HT1080 (cell line): ENCODE measurements around the gene GNG10. TPM values are rescaled to one million over a fixed set of nuclear protein-coding genes. Genes with fewer than 3 reads are reported as not detected.
A peak's percentile ranks its signal among the peaks of the same experiment; 100 is the strongest.
"Not testable (repeated sequence)": the region's sequence is repeated elsewhere in the genome, so short reads cannot be mapped to it uniquely, and the experiment has no call there.

Experiments
- DNase-seq: peaks from one replicate; pipeline ENCODE4 v3.0.0-alpha.2; 2015; ENCODE audit warnings: low read depth
- total RNA-seq: library from RNA; depleted of rRNA; stranded (reverse); fragments of >200 nt; shearing (Covaris generic); gene quantifications from 2 replicates; pipeline ENCODE4 v1.2.3, GENCODE V29; 2014

GNG10 gene
- total RNA-seq, 1 experiment from 2014 or later = 72.0 TPM

GRCh38 chr9:111649016-111649415 is 12.4 kb upstream of the GNG10 start:
- no peak for DNase-seq

- no peak for DNase-seq
Measured at GRCh38 chr9:111657051-111657450, 4.4 kb upstream of the GNG10 start.

- no peak for DNase-seq
Measured at GRCh38 chr9:111658943-111659342, 2.5 kb upstream of the GNG10 start.

GRCh38 chr9:111659691-111660090 is 1.7 kb upstream of the GNG10 start:
- no peak for DNase-seq

- peak; percentile 25 for DNase-seq
Measured at GRCh38 chr9:111661802-111662521, 557 bp downstream of the GNG10 start.

GRCh38 chr9:111662576-111663300 is 1.3 kb downstream of the GNG10 start:
- DNase-seq = peak; percentile 3

- no peak for DNase-seq
Measured at GRCh38 chr9:111663301-111663823, 2.0 kb downstream of the GNG10 start.

GRCh38 chr9:111668026-111668573 is 6.7 kb downstream of the GNG10 start:
- no peak for DNase-seq

GRCh38 chr9:111668601-111669000 is 7.2 kb downstream of the GNG10 start:
- not testable (repeated sequence) for DNase-seq

- DNase-seq = no peak
Measured at GRCh38 chr9:111674319-111674718, 12.9 kb downstream of the GNG10 start.

GRCh38 chr9:111676116-111676515 is 14.7 kb downstream of the GNG10 start:
- DNase-seq = no peak

- no peak for DNase-seq
Measured at GRCh38 chr9:111678293-111678692, 16.9 kb downstream of the GNG10 start.

GRCh38 chr9:111679199-111679598 is 17.8 kb downstream of the GNG10 start:
- no peak for DNase-seq

GRCh38 chr9:111683392-111683791 is 22.0 kb downstream of the GNG10 start:
- no peak for DNase-seq

- DNase-seq = peak; percentile 40
Measured at GRCh38 chr9:111691672-111692329, 30.4 kb downstream of the GNG10 start.

GRCh38 chr9:111696796-111697195 is 35.4 kb downstream of the GNG10 start:
- no peak for DNase-seq

GRCh38 chr9:111700776-111701175 is 39.4 kb downstream of the GNG10 start:
- no peak for DNase-seq

GRCh38 chr9:111704503-111704902 is 43.1 kb downstream of the GNG10 start:
- no peak for DNase-seq

- no peak for DNase-seq
Measured at GRCh38 chr9:111711548-111711947, 50.1 kb downstream of the GNG10 start.

GRCh38 chr9:111712369-111712768 is 51.0 kb downstream of the GNG10 start:
- no peak for DNase-seq

GRCh38 chr9:111715471-111715870 is 54.1 kb downstream of the GNG10 start:
- no peak for DNase-seq

- no peak for DNase-seq
Measured at GRCh38 chr9:111719541-111719940, 58.1 kb downstream of the GNG10 start.
